Loucy (cell line): ENCODE data around the gene KLHL25.

Experiments used
- H2AFZ ChIP-seq: fragments of 200-600 bp; sonication (generic); 2 replicates; pipeline ENCODE4 v1.6.0; 2016; ENCODE audit warnings: antibody characterized with exemption, mild to moderate bottlenecking, low read length, moderate library complexity
- H3F3A ChIP-seq: fragments of 200-600 bp; 2 replicates; pipeline ENCODE4 v1.6.0; 2016; ENCODE audit warnings: antibody characterized with exemption, low read depth, mild to moderate bottlenecking
- H3K27me3 ChIP-seq: fragments of 200-600 bp; sonication (generic); 2 replicates; pipeline ENCODE4 v1.6.1; 2014; ENCODE audit warnings: low read length, mild to moderate bottlenecking; ENCODE audit not compliant: insufficient read depth, poor library complexity, severe bottlenecking
- H3K36me3 ChIP-seq: fragments of 200-600 bp; sonication (generic); 2 replicates; pipeline ENCODE4 v1.6.1; 2016; ENCODE audit warnings: low read length; ENCODE audit not compliant: insufficient read depth
- H3K4me1 ChIP-seq: fragments of 200-600 bp; sonication (generic); 2 replicates; pipeline ENCODE4 v1.5.1; 2014; ENCODE audit warnings: low read length, mild to moderate bottlenecking; ENCODE audit not compliant: insufficient read depth, poor library complexity, severe bottlenecking
- H3K4me2 ChIP-seq: fragments of 200-600 bp; sonication (generic); 2 replicates; pipeline ENCODE4 v1.6.0; 2014; ENCODE audit warnings: antibody characterized with exemption, low read length, low read depth, mild to moderate bottlenecking; ENCODE audit not compliant: poor library complexity, severe bottlenecking
- H3K4me3 ChIP-seq: fragments of 200-600 bp; sonication (generic); 2 replicates; pipeline ENCODE4 v1.5.1; 2014; ENCODE audit warnings: low read length, mild to moderate bottlenecking, mixed read lengths; ENCODE audit not compliant: poor library complexity, severe bottlenecking
- H3K79me2 ChIP-seq: fragments of 200-600 bp; sonication (generic); 2 replicates; pipeline ENCODE4 v1.6.1; 2014; ENCODE audit warnings: low read length; ENCODE audit not compliant: insufficient read depth
- H3K9ac ChIP-seq: fragments of 200-600 bp; sonication (generic); 2 replicates; pipeline ENCODE4 v1.6.0; 2014; ENCODE audit warnings: mild to moderate bottlenecking, low read depth, low read length, moderate library complexity; ENCODE audit not compliant: poor library complexity, severe bottlenecking
- H3K9me2 ChIP-seq: fragments of 200-600 bp; sonication (generic); replicated peaks from 2 replicates; pipeline ENCODE4 v1.6.1; 2016; ENCODE audit warnings: low read depth, low read length, mixed read lengths
- H3K9me3 ChIP-seq: fragments of 200-600 bp; sonication (generic); 2 replicates; pipeline ENCODE4 v1.6.1; 2014; ENCODE audit warnings: mild to moderate bottlenecking, antibody characterized with exemption, low read length, low read depth; ENCODE audit not compliant: insufficient read depth
- H4K20me1 ChIP-seq: fragments of 200-600 bp; sonication (generic); 2 replicates; pipeline ENCODE4 v1.6.0; 2014; ENCODE audit warnings: antibody characterized with exemption, low read length, mild to moderate bottlenecking; ENCODE audit not compliant: insufficient read depth, poor library complexity, severe bottlenecking
- CTCF ChIP-seq: fragments of 200-600 bp; sonication (generic); conservative IDR thresholded peaks from 2 replicates; pipeline ENCODE4 v1.5.1; 2014; ENCODE audit warnings: mild to moderate bottlenecking, antibody characterized with exemption, low read length
- EZH2phosphoT487 ChIP-seq: fragments of 200-600 bp; IDR thresholded peaks from 2 replicates; pipeline ENCODE4 v1.6.1; 2018; ENCODE audit warnings: antibody characterized with exemption, mild to moderate bottlenecking, moderate library complexity, borderline replicate concordance

The KLHL25 gene

GRCh38 chr15:85759376-85759775 lies 35.3 kb downstream of the KLHL25 start:
- no peaks in the 10 kb centered on the region for H3K79me2 ChIP-seq

GRCh38 chr15:85758655-85758978 lies 36.1 kb downstream of the KLHL25 start:
- no peak overlapping the region for H3K4me3 ChIP-seq
- TF ChIP-seq EZH2phosphoT487 = no peak
- TF ChIP-seq CTCF = no peak
- H3K27me3 ChIP-seq = no peaks in the 10 kb centered on the region
- no peak overlapping the region for H2AFZ ChIP-seq
- H3K36me3 ChIP-seq = peaks cover 11% of the 10 kb centered on the region; the same call in 1 of the 2 replicates
- H3K9me2 ChIP-seq = no peaks in the 10 kb centered on the region
- no peak overlapping the region for H3K4me2 ChIP-seq
- no peaks in the 10 kb centered on the region for H3K4me1 ChIP-seq
- H3K9ac ChIP-seq = no peak overlapping the region
- no peaks in the 10 kb centered on the region for H3F3A ChIP-seq
- no peaks in the 10 kb centered on the region for H3K79me2 ChIP-seq
- no peaks in the 10 kb centered on the region for H4K20me1 ChIP-seq
- no peaks in the 10 kb centered on the region for H3K9me3 ChIP-seq

More at GRCh38 chr15:85759376-85759775, 35.3 kb downstream of the KLHL25 start:
- Histone ChIP-seq H3K36me3 (peaks cover 11% of the 10 kb centered on the region; the same call in 1 of the 2 replicates), H3K9me2 (no peaks in the 10 kb centered on the region), H3K9ac (no peak overlapping the region), H3K4me2 (no peak overlapping the region), H4K20me1 (no peaks in the 10 kb centered on the region), H3K4me3 (no peak overlapping the region), H2AFZ (no peak overlapping the region), H3K4me1 (no peaks in the 10 kb centered on the region), H3K27me3 (no peaks in the 10 kb centered on the region), H3F3A (no peaks in the 10 kb centered on the region), H3K9me3 (no peaks in the 10 kb centered on the region)
- TF ChIP-seq EZH2phosphoT487 = no peak
- no peak for TF ChIP-seq CTCF

- Histone ChIP-seq H3K4me2 (no peak overlapping the region), H4K20me1 (no peaks in the 10 kb centered on the region), H3K36me3 (peaks cover 5% of the 10 kb centered on the region; the same call in 1 of the 2 replicates), H3K79me2 (no peaks in the 10 kb centered on the region), H3K9me3 (no peaks in the 10 kb centered on the region), H3K4me3 (no peak overlapping the region), H3F3A (no peaks in the 10 kb centered on the region), H3K27me3 (no peaks in the 10 kb centered on the region), H3K4me1 (no peaks in the 10 kb centered on the region), H3K9ac (no peak overlapping the region), H3K9me2 (no peaks in the 10 kb centered on the region), H2AFZ (no peak overlapping the region)
- no peak for TF ChIP-seq EZH2phosphoT487
- TF ChIP-seq CTCF = no peak
Measured at GRCh38 chr15:85757939-85758654, 36.6 kb downstream of the KLHL25 start.
